Osteocyte (in vitro differentiated cells): Measurements from ENCODE around the gene STAMBPL1. TPM values are rescaled to one million over a fixed set of nuclear protein-coding genes. Genes with fewer than 3 reads are reported as not detected.

Experiments
- DNase-seq: peaks from one replicate; pipeline ENCODE4 v3.0.0; 2021; ENCODE audit warnings: mixed read lengths; ENCODE audit not compliant: unreplicated experiment; ENCODE audit errors: extremely low spot score
- H3K27ac Mint-ChIP-seq: one replicate; pipeline ENCODE4 v1.8.0; 2021; ENCODE audit warnings: mild to moderate bottlenecking, mixed read lengths; ENCODE audit not compliant: unreplicated experiment
- H3K27me3 Mint-ChIP-seq: one replicate; pipeline ENCODE4 v1.8.0; 2021; ENCODE audit warnings: mixed read lengths; ENCODE audit not compliant: unreplicated experiment
- H3K36me3 Mint-ChIP-seq: one replicate; pipeline ENCODE4 v1.8.0; 2021; ENCODE audit warnings: mixed read lengths; ENCODE audit not compliant: unreplicated experiment
- H3K4me1 Mint-ChIP-seq: one replicate; pipeline ENCODE4 v1.8.0; 2021; ENCODE audit warnings: mixed read lengths; ENCODE audit not compliant: unreplicated experiment
- H3K4me3 Mint-ChIP-seq: one replicate; pipeline ENCODE4 v1.8.0; 2021; ENCODE audit warnings: mild to moderate bottlenecking, moderate library complexity, mixed read lengths; ENCODE audit not compliant: unreplicated experiment
- H3K9me3 Mint-ChIP-seq: one replicate; pipeline ENCODE4 v1.8.0; 2021; ENCODE audit warnings: mixed read lengths; ENCODE audit not compliant: unreplicated experiment
- total RNA-seq: library from RNA; stranded (reverse); gene quantifications from 2 replicates; pipeline ENCODE4 v1.2.1, GENCODE V29; 2021
- TF ChIP-seq, protein P1 (sequence below): fragments of 200-600 bp; sonication (generic); IDR thresholded peaks from 2 replicates; pipeline ENCODE4 v1.5.0; 2021; ENCODE audit warnings: antibody characterized with exemption, mild to moderate bottlenecking, moderate library complexity

The STAMBPL1 gene
- total RNA-seq, 1 donor from 2014 or later, result 4.8 TPM

DNA sequence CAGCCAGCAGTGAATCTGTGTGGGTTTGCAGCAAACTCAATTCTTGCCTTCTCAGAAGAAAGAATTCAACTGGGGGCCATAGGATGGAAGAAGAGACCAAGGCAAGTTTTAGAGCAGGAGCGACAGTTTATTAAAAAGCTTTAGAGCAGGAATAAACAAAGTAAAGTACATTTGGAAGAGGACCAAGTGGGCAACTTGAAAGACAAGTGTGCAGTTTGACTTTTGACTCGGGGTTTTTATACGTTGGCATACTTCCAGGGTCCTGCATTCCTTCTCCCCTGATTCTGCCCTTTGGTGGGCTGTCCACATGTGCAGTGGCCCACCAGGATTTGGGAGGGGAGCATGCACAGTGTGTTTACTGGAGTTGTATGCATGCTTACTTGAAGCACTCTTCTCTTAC, 25.4 kb upstream of the STAMBPL1 start:
- TF ChIP-seq, protein P1, sequence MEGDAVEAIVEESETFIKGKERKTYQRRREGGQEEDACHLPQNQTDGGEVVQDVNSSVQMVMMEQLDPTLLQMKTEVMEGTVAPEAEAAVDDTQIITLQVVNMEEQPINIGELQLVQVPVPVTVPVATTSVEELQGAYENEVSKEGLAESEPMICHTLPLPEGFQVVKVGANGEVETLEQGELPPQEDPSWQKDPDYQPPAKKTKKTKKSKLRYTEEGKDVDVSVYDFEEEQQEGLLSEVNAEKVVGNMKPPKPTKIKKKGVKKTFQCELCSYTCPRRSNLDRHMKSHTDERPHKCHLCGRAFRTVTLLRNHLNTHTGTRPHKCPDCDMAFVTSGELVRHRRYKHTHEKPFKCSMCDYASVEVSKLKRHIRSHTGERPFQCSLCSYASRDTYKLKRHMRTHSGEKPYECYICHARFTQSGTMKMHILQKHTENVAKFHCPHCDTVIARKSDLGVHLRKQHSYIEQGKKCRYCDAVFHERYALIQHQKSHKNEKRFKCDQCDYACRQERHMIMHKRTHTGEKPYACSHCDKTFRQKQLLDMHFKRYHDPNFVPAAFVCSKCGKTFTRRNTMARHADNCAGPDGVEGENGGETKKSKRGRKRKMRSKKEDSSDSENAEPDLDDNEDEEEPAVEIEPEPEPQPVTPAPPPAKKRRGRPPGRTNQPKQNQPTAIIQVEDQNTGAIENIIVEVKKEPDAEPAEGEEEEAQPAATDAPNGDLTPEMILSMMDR, result no peak
- no peaks in the 10 kb centered on the region for H3K27me3 Mint-ChIP-seq
- no peak overlapping the region for H3K4me3 Mint-ChIP-seq
- DNase-seq, result no peak
- H3K27ac Mint-ChIP-seq, result no peak overlapping the region
- H3K36me3 Mint-ChIP-seq, result no peaks in the 10 kb centered on the region
- H3K4me1 Mint-ChIP-seq, result peaks cover 2% of the 10 kb centered on the region
- no peaks in the 10 kb centered on the region for H3K9me3 Mint-ChIP-seq

- no peak overlapping the region for H3K4me3 Mint-ChIP-seq
- DNase-seq, result no peak
- H3K36me3 Mint-ChIP-seq, result no peaks in the 10 kb centered on the region
- no peak overlapping the region for H3K27ac Mint-ChIP-seq
- no peaks in the 10 kb centered on the region for H3K9me3 Mint-ChIP-seq
- peaks cover 14% of the 10 kb centered on the region for H3K27me3 Mint-ChIP-seq
- TF ChIP-seq, protein P1, result no peak
- H3K4me1 Mint-ChIP-seq, result no peaks in the 10 kb centered on the region
These were observed 22.2 kb upstream of the STAMBPL1 start for GRCh38 chr10:88857831-88858230.

DNA sequence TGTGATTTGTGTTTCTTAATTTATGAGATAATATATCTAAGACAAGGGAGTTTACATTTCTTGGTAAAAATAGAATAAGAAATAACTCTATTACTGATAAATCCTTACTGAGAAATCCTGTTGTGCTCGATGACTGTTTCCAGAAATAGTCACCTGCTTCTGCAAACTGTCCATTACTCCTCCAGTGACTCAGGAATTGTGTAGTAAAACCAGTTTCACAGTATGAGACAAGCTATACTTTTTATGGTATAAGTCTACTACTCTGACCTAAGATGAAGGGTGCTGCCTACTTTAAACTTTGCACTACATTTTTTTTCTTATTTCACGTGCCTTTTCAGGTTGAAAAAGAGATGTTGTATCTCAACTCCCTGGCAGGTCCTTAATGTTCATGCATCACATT, 21.6 kb upstream of the STAMBPL1 start:
- TF ChIP-seq, protein P1, result no peak
- Mint-ChIP-seq H3K36me3 (no peaks in the 10 kb centered on the region), H3K4me1 (no peaks in the 10 kb centered on the region), H3K27me3 (peaks cover 19% of the 10 kb centered on the region), H3K4me3 (no peak overlapping the region), H3K27ac (no peak overlapping the region), H3K9me3 (no peaks in the 10 kb centered on the region)
- no peak for DNase-seq

DNA sequence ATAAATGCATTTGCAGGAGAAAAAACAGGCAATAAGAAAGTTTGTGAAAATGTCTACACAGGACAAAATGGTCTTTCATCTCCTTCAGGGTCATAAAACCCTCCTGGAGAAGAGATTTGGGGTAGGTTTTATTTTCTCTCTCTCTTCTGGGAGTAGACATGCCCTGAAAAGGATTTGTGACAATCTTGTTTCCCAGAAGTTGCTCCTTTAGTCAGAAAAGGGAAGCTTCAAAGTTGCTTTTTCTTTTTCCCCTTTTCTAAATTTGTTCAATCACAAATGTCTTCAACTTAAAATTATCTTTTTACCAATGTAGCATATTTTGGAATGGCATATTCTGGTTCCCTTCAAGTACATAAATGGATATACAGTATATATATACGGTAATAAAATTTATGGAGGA, 19.0 kb upstream of the STAMBPL1 start:
- H3K27ac Mint-ChIP-seq, result no peak overlapping the region
- TF ChIP-seq, protein P1, result no peak
- peaks cover 29% of the 10 kb centered on the region for H3K27me3 Mint-ChIP-seq
- no peaks in the 10 kb centered on the region for H3K36me3 Mint-ChIP-seq
- H3K9me3 Mint-ChIP-seq, result no peaks in the 10 kb centered on the region
- H3K4me3 Mint-ChIP-seq, result no peak overlapping the region
- no peaks in the 10 kb centered on the region for H3K4me1 Mint-ChIP-seq
- no peak for DNase-seq

- H3K4me3 Mint-ChIP-seq, result no peak overlapping the region
- H3K4me1 Mint-ChIP-seq, result no peaks in the 10 kb centered on the region
- DNase-seq, result no peak
- no peaks in the 10 kb centered on the region for H3K36me3 Mint-ChIP-seq
- H3K27ac Mint-ChIP-seq, result no peak overlapping the region
- H3K27me3 Mint-ChIP-seq, result peaks cover 33% of the 10 kb centered on the region
- TF ChIP-seq, protein P1, result peak; percentile 36
- H3K9me3 Mint-ChIP-seq, result no peaks in the 10 kb centered on the region
These were observed 14.7 kb upstream of the STAMBPL1 start for GRCh38 chr10:88865281-88865876.
